ENCODE results near the gene A4GNT.

DNA sequence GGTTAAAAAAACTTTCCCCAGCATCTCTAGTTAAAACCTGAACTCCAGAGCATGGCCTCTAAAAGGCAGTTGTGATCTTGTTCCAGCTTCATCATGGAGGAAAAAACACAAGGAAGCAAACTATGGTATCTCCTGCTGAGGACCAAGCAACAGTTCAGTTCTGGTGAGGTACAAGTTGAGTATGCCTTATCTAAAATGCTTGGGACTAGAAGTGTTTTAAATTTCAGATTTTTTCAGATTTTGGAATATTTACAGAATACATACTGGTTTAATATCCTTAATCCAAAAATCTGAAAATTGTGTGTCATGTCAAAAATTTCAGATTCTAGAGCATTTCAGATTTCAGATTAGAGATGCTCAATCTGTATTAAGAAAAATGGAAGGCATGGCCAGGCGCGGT lies 32.9 kb upstream of the A4GNT start:
- no peak for TF ChIP-seq POLR2AphosphoS5 (IDR thresholded peaks at IDR 0.05; ENCODE audit: insufficient read depth in 1 of 2, low read depth in 1 of 2)
- TF ChIP-seq, protein P1, sequence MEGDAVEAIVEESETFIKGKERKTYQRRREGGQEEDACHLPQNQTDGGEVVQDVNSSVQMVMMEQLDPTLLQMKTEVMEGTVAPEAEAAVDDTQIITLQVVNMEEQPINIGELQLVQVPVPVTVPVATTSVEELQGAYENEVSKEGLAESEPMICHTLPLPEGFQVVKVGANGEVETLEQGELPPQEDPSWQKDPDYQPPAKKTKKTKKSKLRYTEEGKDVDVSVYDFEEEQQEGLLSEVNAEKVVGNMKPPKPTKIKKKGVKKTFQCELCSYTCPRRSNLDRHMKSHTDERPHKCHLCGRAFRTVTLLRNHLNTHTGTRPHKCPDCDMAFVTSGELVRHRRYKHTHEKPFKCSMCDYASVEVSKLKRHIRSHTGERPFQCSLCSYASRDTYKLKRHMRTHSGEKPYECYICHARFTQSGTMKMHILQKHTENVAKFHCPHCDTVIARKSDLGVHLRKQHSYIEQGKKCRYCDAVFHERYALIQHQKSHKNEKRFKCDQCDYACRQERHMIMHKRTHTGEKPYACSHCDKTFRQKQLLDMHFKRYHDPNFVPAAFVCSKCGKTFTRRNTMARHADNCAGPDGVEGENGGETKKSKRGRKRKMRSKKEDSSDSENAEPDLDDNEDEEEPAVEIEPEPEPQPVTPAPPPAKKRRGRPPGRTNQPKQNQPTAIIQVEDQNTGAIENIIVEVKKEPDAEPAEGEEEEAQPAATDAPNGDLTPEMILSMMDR (IDR thresholded peaks at IDR 0.05) = no peak

Data from vagina (tissue), 2 donors.